ENCODE data around the gene GET4. TPM values are rescaled to one million over a fixed set of nuclear protein-coding genes. Genes with fewer than 3 reads are reported as not detected.

The GET4 gene
- polyA plus RNA-seq, 3 donors, result 20.1 to 36.8 (median 25.5) TPM

DNA sequence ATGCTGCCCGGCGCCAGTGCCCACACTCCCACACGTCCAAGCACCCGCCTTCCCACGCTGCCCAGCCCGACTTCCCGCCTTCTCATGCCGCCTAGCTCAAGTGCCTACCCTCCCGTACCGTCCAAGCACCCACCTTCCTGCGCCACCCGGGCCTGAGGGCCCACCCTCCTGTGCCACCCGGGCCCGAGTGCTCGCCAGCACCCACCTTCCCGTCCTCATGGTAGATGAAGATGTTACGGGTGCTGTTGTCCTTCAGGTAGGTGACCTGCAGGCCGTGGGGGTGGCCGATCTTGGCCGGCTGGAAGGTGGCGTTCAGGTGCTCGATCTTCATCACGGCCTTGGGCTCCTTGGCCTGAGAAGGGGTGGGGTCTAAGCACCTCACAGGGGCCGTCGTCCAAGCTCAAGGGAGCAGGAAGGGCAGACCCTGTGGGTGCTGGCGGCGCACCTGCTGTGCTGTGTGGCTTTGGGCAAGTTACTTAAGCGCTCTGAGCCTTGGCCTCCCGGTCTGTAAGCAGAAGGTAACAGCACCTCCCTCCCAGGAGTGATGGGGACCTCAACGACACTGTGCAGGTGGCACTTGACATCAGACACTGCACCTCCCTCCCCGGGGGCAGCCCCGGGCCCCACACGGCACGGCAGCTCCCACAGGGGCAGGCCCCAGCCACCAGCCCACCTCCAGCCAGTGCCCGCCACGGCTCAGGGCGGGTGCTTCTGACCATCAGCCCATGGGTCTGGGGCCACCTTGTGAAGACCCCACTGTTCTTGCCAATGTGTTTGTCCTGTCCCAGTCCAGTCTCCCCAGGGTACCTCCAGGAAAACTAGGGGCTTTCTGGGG lies 27.8 kb downstream of the GET4 start:
- intact Hi-C loops (cut with micrococcal nuclease), result loop anchor here (5.0 to 10.0 kb wide), 2 partner anchors 68 to 161 kb away; no protein-coding TSS in a partner anchor
- Histone ChIP-seq H3K27me3 (ENCODE audit: control insufficient read depth in 2 of 2, insufficient read depth in 2 of 2, low read length in 2 of 2) (no peaks in the 10 kb centered on the region), H3K27ac (ENCODE audit: low read depth in 1 of 2, low read length in 2 of 2) (no peak overlapping the region), H3K9ac (ENCODE audit: insufficient read depth, low read length, poor library complexity, severe bottlenecking) (no peak overlapping the region), H2AFZ (ENCODE audit: insufficient read depth, low read depth, low read length, poor library complexity, severe bottlenecking) (no peak overlapping the region), H3K4me2 (replicated peaks; ENCODE audit: extremely low read depth, low read length, poor library complexity, severe bottlenecking) (no peak overlapping the region), H4K20me1 (ENCODE audit: insufficient read depth, low read length) (peaks cover 88% of the 10 kb centered on the region), H3K9me3 (replicated peaks in 1 of 2; ENCODE audit: control insufficient read depth in 1 of 2, insufficient read depth in 1 of 2, low read length in 2 of 2) (no peaks in the 10 kb centered on the region), H3K79me2 (ENCODE audit: insufficient read depth, low read length) (peaks cover 26% of the 10 kb centered on the region), H3K4me3 (replicated peaks in 1 of 3; ENCODE audit: low read depth in 2 of 3, low read length in 3 of 3) (no peak overlapping the region), H3K4me1 (ENCODE audit: control insufficient read depth in 1 of 2, insufficient read depth in 2 of 2, low read length in 2 of 2) (peaks cover 31 to 36% of the 10 kb centered on the region in 2 donors), H3K36me3 (replicated peaks in 1 of 2; ENCODE audit: control insufficient read depth in 1 of 2, insufficient read depth in 2 of 2, low read length in 2 of 2) (peaks cover 39 to 47% of the 10 kb centered on the region in 2 donors)
- 92% methylated on average over 27 of the region's 37 CpGs for WGBS (ENCODE audit: insufficient coverage)
- peaks cover 15 to 50% of the 10 kb centered on the region in 2 donors for H3K36me3 Mint-ChIP-seq
- H3K4me1 Mint-ChIP-seq, result peaks cover 27% of the 10 kb centered on the region
- peak overlapping the region in 2 of 7 donors; percentile 45 to 77 for H3K27ac Mint-ChIP-seq
- TF ChIP-seq, protein P1, sequence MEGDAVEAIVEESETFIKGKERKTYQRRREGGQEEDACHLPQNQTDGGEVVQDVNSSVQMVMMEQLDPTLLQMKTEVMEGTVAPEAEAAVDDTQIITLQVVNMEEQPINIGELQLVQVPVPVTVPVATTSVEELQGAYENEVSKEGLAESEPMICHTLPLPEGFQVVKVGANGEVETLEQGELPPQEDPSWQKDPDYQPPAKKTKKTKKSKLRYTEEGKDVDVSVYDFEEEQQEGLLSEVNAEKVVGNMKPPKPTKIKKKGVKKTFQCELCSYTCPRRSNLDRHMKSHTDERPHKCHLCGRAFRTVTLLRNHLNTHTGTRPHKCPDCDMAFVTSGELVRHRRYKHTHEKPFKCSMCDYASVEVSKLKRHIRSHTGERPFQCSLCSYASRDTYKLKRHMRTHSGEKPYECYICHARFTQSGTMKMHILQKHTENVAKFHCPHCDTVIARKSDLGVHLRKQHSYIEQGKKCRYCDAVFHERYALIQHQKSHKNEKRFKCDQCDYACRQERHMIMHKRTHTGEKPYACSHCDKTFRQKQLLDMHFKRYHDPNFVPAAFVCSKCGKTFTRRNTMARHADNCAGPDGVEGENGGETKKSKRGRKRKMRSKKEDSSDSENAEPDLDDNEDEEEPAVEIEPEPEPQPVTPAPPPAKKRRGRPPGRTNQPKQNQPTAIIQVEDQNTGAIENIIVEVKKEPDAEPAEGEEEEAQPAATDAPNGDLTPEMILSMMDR (IDR thresholded peaks at IDR 0.05), result no peak
- H3K4me3 Mint-ChIP-seq, result no peak overlapping the region
- no peak for DNase-seq
- H3K27me3 Mint-ChIP-seq (ENCODE audit: low read depth in 3 of 3), result no peaks in the 10 kb centered on the region
- no peaks in the 10 kb centered on the region for H3K9me3 Mint-ChIP-seq

- Histone ChIP-seq H3K4me3 (replicated peaks in 1 of 3; ENCODE audit: low read depth in 2 of 3, low read length in 3 of 3) (no peak overlapping the region), H4K20me1 (ENCODE audit: insufficient read depth, low read length) (peaks cover 85% of the 10 kb centered on the region), H3K27me3 (ENCODE audit: control insufficient read depth in 2 of 2, insufficient read depth in 2 of 2, low read length in 2 of 2) (no peaks in the 10 kb centered on the region), H3K9me3 (replicated peaks in 1 of 2; ENCODE audit: control insufficient read depth in 1 of 2, insufficient read depth in 1 of 2, low read length in 2 of 2) (no peaks in the 10 kb centered on the region), H3K36me3 (replicated peaks in 1 of 2; ENCODE audit: control insufficient read depth in 1 of 2, insufficient read depth in 2 of 2, low read length in 2 of 2) (peaks cover 32 to 40% of the 10 kb centered on the region in 2 donors), H3K4me1 (ENCODE audit: control insufficient read depth in 1 of 2, insufficient read depth in 2 of 2, low read length in 2 of 2) (peaks cover 38 to 43% of the 10 kb centered on the region in 2 donors), H3K9ac (ENCODE audit: insufficient read depth, low read length, poor library complexity, severe bottlenecking) (no peak overlapping the region), H3K4me2 (replicated peaks; ENCODE audit: extremely low read depth, low read length, poor library complexity, severe bottlenecking) (no peak overlapping the region), H3K27ac (ENCODE audit: low read depth in 1 of 2, low read length in 2 of 2) (no peak overlapping the region), H3K79me2 (ENCODE audit: insufficient read depth, low read length) (peaks cover 32% of the 10 kb centered on the region), H2AFZ (ENCODE audit: insufficient read depth, low read depth, low read length, poor library complexity, severe bottlenecking) (no peak overlapping the region)
- H3K27me3 Mint-ChIP-seq (ENCODE audit: low read depth in 3 of 3), result no peaks in the 10 kb centered on the region
- H3K36me3 Mint-ChIP-seq, result peaks cover 15 to 42% of the 10 kb centered on the region in 2 donors
- no peaks in the 10 kb centered on the region for H3K9me3 Mint-ChIP-seq
- peaks cover 29% of the 10 kb centered on the region for H3K4me1 Mint-ChIP-seq
- peak overlapping the region in 4 of 7 donors; percentile 65 to 76 (median 72) for H3K27ac Mint-ChIP-seq
- WGBS (ENCODE audit: insufficient coverage), result 85% methylated on average over 17 of the region's 20 CpGs
- no peak for DNase-seq
- TF ChIP-seq, protein P1 (IDR thresholded peaks at IDR 0.05), result no peak
- H3K4me3 Mint-ChIP-seq, result peak overlapping the region in 1 of 2 donors; percentile 31
- intact Hi-C loops (cut with micrococcal nuclease), result loop anchor here (5.0 to 10.0 kb wide), 2 partner anchors 67 to 160 kb away; no protein-coding TSS in a partner anchor
Observed at GRCh38 chr7:904847-905246, 28.5 kb downstream of the GET4 start.
